ENCODE measurements around the gene TLK1. TPM values are rescaled to one million over a fixed set of nuclear protein-coding genes. Genes with fewer than 3 reads are reported as not detected.

TLK1 gene
- total and polyA plus RNA-seq, 9 donors = 15.9 to 77.4 (median 61.7) TPM

DNA sequence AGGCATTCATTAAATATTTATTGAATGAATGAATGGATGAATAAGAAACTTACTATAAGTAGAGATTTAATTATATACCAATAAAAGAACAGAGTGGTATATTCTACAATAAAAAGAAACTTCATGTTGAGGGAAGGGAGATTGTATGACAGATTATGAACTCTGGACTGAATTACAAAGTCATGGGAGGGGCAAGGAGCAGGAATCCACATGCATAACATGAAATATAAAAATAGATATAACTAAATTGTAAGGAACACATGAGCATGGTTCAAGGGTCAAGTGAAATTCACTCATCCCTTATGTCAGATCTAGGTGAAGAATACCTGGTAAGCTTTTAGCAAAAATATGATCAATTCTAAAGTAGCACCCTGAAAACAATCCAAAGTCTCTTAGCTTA lies 27.1 kb upstream of the TLK1 start:
- no peaks in the 10 kb centered on the region for H3K27me3 ChIP-seq
- no peak overlapping the region for H3K4me3 ChIP-seq
- no peak for TF ChIP-seq EP300 (IDR thresholded peaks at IDR 0.05)
- TF ChIP-seq, protein P1, sequence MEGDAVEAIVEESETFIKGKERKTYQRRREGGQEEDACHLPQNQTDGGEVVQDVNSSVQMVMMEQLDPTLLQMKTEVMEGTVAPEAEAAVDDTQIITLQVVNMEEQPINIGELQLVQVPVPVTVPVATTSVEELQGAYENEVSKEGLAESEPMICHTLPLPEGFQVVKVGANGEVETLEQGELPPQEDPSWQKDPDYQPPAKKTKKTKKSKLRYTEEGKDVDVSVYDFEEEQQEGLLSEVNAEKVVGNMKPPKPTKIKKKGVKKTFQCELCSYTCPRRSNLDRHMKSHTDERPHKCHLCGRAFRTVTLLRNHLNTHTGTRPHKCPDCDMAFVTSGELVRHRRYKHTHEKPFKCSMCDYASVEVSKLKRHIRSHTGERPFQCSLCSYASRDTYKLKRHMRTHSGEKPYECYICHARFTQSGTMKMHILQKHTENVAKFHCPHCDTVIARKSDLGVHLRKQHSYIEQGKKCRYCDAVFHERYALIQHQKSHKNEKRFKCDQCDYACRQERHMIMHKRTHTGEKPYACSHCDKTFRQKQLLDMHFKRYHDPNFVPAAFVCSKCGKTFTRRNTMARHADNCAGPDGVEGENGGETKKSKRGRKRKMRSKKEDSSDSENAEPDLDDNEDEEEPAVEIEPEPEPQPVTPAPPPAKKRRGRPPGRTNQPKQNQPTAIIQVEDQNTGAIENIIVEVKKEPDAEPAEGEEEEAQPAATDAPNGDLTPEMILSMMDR (IDR thresholded peaks at IDR 0.05) = no peak
- no peak for TF ChIP-seq POLR2A (IDR thresholded peaks at IDR 0.05)
- no peaks in the 10 kb centered on the region for H3K9me3 ChIP-seq
- DNase-seq = no peak
- intact Hi-C loops (cut with DNase I) = no loop called here
- no peak overlapping the region for H3K27ac ChIP-seq
- H3K36me3 ChIP-seq = no peaks in the 10 kb centered on the region
- peaks cover 2% of the 10 kb centered on the region for H3K4me1 ChIP-seq (ENCODE audit: insufficient read depth)

DNA sequence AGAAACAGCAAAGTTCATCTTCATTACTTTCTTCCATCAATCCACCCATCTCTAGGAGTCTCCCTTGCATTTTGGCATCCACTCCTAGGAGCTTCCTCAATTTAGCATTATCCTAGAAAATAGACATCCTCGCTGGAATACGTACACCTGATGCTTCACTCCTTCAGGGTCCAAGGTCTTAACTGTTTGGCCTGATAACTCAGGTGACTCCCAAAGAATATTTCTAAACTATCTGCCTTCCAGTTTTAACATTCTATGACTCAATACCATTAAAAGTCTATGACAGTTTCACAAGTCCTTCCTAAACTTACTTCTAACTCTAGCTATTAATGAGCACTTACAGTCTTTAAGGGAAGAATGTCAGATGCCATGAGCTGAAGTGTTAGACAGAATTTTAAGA lies 26.5 kb upstream of the TLK1 start:
- Histone ChIP-seq H3K4me3 (no peak overlapping the region), H3K27me3 (no peaks in the 10 kb centered on the region), H3K4me1 (ENCODE audit: insufficient read depth) (peaks cover 2% of the 10 kb centered on the region), H3K36me3 (no peaks in the 10 kb centered on the region), H3K9me3 (no peaks in the 10 kb centered on the region), H3K27ac (no peak overlapping the region)
- no peak for DNase-seq
- TF ChIP-seq, protein P1 (IDR thresholded peaks at IDR 0.05) = no peak
- TF ChIP-seq EP300 (IDR thresholded peaks at IDR 0.05) = no peak
- TF ChIP-seq POLR2A (IDR thresholded peaks at IDR 0.05) = no peak
- 83 to 93% (median 89%) methylated on average over 2 of the region's 2 CpGs for WGBS, 3 donors
- intact Hi-C loops (cut with DNase I) = no loop called here

DNA sequence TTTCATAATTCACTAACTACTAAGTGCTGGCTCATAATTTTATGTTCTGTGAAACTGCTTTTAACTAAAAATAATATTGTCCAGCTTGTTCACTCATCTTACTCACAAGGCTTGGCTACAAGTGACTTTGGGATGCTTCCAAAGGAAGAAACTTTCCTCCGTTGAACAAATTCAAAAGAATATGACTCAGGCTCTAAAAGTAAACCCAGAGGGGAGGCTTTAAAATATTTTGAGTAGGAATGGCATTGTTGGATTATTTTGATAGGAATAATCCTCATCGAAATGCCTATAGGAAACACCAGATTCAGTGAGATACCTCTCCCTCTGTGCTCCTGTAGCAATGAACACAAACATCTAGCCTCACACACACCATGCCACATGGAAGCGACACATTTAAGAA lies 25.2 kb upstream of the TLK1 start:
- no peaks in the 10 kb centered on the region for H3K27me3 ChIP-seq
- DNase-seq = no peak
- peaks cover 2% of the 10 kb centered on the region for H3K4me1 ChIP-seq (ENCODE audit: insufficient read depth)
- H3K9me3 ChIP-seq = no peaks in the 10 kb centered on the region
- TF ChIP-seq EP300 (IDR thresholded peaks at IDR 0.05) = no peak
- TF ChIP-seq, protein P1 (IDR thresholded peaks at IDR 0.05) = no peak
- no peak for TF ChIP-seq POLR2A (IDR thresholded peaks at IDR 0.05)
- intact Hi-C loops (cut with DNase I) = no loop called here
- no peak overlapping the region for H3K4me3 ChIP-seq
- H3K36me3 ChIP-seq = no peaks in the 10 kb centered on the region
- no peak overlapping the region for H3K27ac ChIP-seq
- WGBS, 3 donors = 34 to 40% (median 38%) methylated on average over 3 of the region's 3 CpGs

DNA sequence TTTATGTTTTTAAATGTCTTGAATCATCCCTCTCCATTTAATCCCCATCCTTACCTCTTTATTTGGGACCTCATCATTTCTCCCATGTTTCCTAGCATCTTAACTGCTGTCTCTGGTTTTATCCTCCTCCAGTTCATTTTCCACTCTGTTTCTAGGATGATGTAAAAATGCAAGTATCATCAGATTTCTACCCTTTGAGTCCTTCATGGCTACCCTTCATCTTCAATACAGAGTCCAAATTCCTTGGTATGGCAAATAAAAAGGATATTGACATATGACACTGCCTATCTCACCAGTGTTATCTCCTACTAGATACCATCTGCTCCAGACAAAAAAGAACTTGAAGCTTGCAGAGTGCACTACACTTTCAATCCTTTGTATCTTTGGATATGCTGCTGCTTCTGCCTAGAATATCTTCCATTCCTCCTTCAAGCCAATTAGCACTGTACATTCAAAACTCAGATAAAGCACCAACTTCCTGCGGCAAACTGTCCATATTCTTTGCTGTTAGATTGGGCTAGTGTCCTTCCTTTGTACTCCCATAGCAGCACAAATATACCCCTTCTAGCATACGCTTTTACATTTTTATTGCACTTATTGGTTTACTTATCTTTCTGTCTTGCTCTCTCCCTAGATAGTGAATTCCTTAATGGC lies 24.6 kb upstream of the TLK1 start:
- Histone ChIP-seq H3K4me3 (no peak overlapping the region), H3K27me3 (no peaks in the 10 kb centered on the region), H3K9me3 (no peaks in the 10 kb centered on the region), H3K27ac (no peak overlapping the region), H3K36me3 (no peaks in the 10 kb centered on the region), H3K4me1 (ENCODE audit: insufficient read depth) (peaks cover 2% of the 10 kb centered on the region)
- DNase-seq = no peak
- intact Hi-C loops (cut with DNase I) = no loop called here
- TF ChIP-seq POLR2A (IDR thresholded peaks at IDR 0.05) = no peak
- TF ChIP-seq EP300 (IDR thresholded peaks at IDR 0.05) = no peak
- TF ChIP-seq, protein P1 (IDR thresholded peaks at IDR 0.05) = no peak
- WGBS, 3 donors = 14 to 30% (median 17%) methylated on average over 2 of the region's 2 CpGs
